ENCODE results near the gene ATP10B.

DNA sequence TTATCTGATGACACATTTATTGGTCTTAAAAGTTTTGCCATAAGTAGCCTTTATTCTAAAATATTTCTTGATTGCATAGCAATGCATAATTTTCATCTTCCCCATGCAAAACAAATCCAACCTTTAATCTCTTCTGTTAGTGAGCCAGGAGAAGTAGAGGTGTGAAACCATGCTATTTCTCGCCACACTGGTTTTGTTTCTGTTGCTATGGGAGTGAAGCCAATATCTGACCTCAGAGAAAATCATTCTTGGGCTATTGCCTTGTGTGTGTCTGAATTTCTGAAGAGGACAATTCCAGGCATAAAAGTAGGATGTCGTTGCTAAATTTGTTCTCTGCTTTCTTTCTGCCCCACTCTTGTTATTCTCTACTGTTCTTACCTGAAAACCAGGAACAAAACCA, 246.7 kb downstream of the ATP10B start:
- no peak for TF ChIP-seq POLR2A (IDR thresholded peaks at IDR 0.05)
- TF ChIP-seq, protein P1, sequence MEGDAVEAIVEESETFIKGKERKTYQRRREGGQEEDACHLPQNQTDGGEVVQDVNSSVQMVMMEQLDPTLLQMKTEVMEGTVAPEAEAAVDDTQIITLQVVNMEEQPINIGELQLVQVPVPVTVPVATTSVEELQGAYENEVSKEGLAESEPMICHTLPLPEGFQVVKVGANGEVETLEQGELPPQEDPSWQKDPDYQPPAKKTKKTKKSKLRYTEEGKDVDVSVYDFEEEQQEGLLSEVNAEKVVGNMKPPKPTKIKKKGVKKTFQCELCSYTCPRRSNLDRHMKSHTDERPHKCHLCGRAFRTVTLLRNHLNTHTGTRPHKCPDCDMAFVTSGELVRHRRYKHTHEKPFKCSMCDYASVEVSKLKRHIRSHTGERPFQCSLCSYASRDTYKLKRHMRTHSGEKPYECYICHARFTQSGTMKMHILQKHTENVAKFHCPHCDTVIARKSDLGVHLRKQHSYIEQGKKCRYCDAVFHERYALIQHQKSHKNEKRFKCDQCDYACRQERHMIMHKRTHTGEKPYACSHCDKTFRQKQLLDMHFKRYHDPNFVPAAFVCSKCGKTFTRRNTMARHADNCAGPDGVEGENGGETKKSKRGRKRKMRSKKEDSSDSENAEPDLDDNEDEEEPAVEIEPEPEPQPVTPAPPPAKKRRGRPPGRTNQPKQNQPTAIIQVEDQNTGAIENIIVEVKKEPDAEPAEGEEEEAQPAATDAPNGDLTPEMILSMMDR (IDR thresholded peaks at IDR 0.05) = no peak
